BLaER1 treated with 17β-estradiol and CSF1 and Interleukin-3, amounts not matched to agents 10 nM and 100 nM (cell line): ENCODE measurements around the gene ANKMY1.

Experiments
- H3K27ac ChIP-seq, 11 experiments: shearing (Covaris generic); formaldehyde crosslinking; 2 replicates each; pipeline ENCODE4 v1.8.1; 2022
- H3K27me3 ChIP-seq, 11 experiments: shearing (Covaris generic); formaldehyde crosslinking; 2 replicates each; pipeline ENCODE4 v1.8.1; 2022
- H3K36me3 ChIP-seq, 11 experiments: shearing (Covaris generic); formaldehyde crosslinking; 2 replicates each; pipeline ENCODE4 v1.8.1; 2022
- H3K4me1 ChIP-seq, 10 experiments: shearing (Covaris generic); formaldehyde crosslinking; 2 replicates each; pipeline ENCODE4 v1.8.1; 2022
- H3K4me2 ChIP-seq, 11 experiments: shearing (Covaris generic); formaldehyde crosslinking; 2 replicates each; pipeline ENCODE4 v1.8.1; 2022
- H3K4me3 ChIP-seq, 10 experiments: shearing (Covaris generic); formaldehyde crosslinking; 2 replicates each; pipeline ENCODE4 v1.8.1; 2022
- H3K9ac ChIP-seq, 11 experiments: shearing (Covaris generic); formaldehyde crosslinking; 2 replicates each; pipeline ENCODE4 v1.8.1; 2022
- H3K9me3 ChIP-seq, 11 experiments: shearing (Covaris generic); formaldehyde crosslinking; replicated peaks in 1 of 11; 2 replicates each; pipeline ENCODE4 v1.8.1; 2022
- H4K20me1 ChIP-seq, 11 experiments: shearing (Covaris generic); formaldehyde crosslinking; 2 replicates each; pipeline ENCODE4 v1.8.1; 2022
- Cebpa-rat ChIP-seq, 11 experiments: shearing (Covaris generic); IDR thresholded peaks; 2 replicates each; pipeline ENCODE4 v1.8.1; 2022

Gene ANKMY1

DNA sequence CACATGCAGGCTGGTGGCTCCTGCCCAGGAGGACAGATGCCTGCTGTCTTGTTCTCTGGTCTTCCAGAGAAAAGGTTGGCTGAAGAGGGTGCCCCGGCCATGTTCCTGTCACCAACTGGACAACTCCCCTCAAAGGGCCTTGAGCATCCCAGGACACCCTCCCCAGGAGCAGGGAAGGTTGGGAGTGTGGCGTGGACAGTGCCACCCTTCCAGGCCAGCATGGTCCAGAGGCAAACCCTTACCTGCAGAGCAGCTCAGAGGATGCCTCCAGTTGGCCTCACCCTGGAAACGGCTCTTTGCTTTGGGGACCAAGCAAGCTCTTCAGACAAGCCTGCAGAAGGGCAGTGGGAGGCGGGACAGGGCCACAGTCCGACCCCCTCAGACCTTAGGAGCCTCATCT, 127.2 kb downstream of the ANKMY1 start:
- H3K9me3 ChIP-seq, result peaks cover 0 to 9% (median 4%) of the 10 kb centered on the region in 11 experiments; a peak in 9 of 22 replicates
- peaks cover 0 to 22% (median 16%) of the 10 kb centered on the region in 10 experiments; a peak in 17 of 20 replicates for H3K4me1 ChIP-seq
- H3K27me3 ChIP-seq, result peaks cover 0 to 1% (median under 1%) of the 10 kb centered on the region in 11 experiments; a peak in 11 of 22 replicates
- H3K27ac ChIP-seq, result no peak overlapping the region
- no peak overlapping the region for H3K4me3 ChIP-seq
- peaks cover 0 to 12% (median 0%) of the 10 kb centered on the region in 11 experiments; a peak in 1 of 22 replicates for H4K20me1 ChIP-seq
- no peak overlapping the region for H3K4me2 ChIP-seq
- no peak overlapping the region for H3K9ac ChIP-seq
- no peaks in the 10 kb centered on the region for H3K36me3 ChIP-seq
- TF ChIP-seq Cebpa-rat (IDR thresholded peaks at IDR 0.05), result no peak

- H3K4me2 ChIP-seq, result no peak overlapping the region
- no peak for TF ChIP-seq Cebpa-rat (IDR thresholded peaks at IDR 0.05)
- no peaks in the 10 kb centered on the region; a peak in 1 of 22 replicates for H3K27me3 ChIP-seq
- H4K20me1 ChIP-seq, result peaks cover 0 to 12% (median 0%) of the 10 kb centered on the region in 11 experiments; a peak in 1 of 22 replicates
- H3K9ac ChIP-seq, result no peak overlapping the region
- H3K27ac ChIP-seq, result no peak overlapping the region
- no peaks in the 10 kb centered on the region for H3K36me3 ChIP-seq
- H3K4me3 ChIP-seq, result no peak overlapping the region
- peaks cover 0 to 15% (median 7%) of the 10 kb centered on the region in 11 experiments; a peak in 13 of 22 replicates for H3K9me3 ChIP-seq
- peaks cover 0 to 22% (median 16%) of the 10 kb centered on the region in 10 experiments; a peak in 17 of 20 replicates for H3K4me1 ChIP-seq
These were observed 127.8 kb downstream of the ANKMY1 start for GRCh38 chr2:240429872-240430491.
